Testis (tissue), 3 donors: ENCODE measurements around the gene CES2. TPM values are rescaled to one million over a fixed set of nuclear protein-coding genes. Genes with fewer than 3 reads are reported as not detected.

Experiments used
- DNase-seq: peaks from one replicate; pipeline ENCODE4 v3.0.0-alpha.2; 2019
- H3K27ac ChIP-seq, 2 donors: fragments of 200-600 bp; sonication (generic); one replicate each; pipeline ENCODE4 v1.5.1; 2019
- H3K27me3 ChIP-seq: fragments of 200-600 bp; sonication (generic); one replicate; pipeline ENCODE4 v1.5.1; 2019
- H3K36me3 ChIP-seq: fragments of 200-600 bp; sonication (generic); one replicate; pipeline ENCODE4 v1.5.1; 2017; ENCODE audit warnings: low read depth; ENCODE audit errors: missing control alignments
- H3K4me1 ChIP-seq: fragments of 200-600 bp; sonication (generic); one replicate; pipeline ENCODE4 v1.5.1; 2019
- H3K4me3 ChIP-seq, 2 donors: fragments of 200-600 bp; sonication (generic); one replicate each; pipeline ENCODE4 v1.5.1; 2017 to 2019
- H3K9me3 ChIP-seq: fragments of 200-600 bp; sonication (generic); one replicate; pipeline ENCODE4 v1.5.1; 2017
- CTCF ChIP-seq, 3 experiments: fragments of 450-650 bp in 2 of 3; fragments of 200-600 bp in 1 of 3; sonication (generic) in 1 of 3; IDR thresholded peaks; one replicate each; pipeline ENCODE4 v1.5.1; 2016 to 2019; ENCODE audit warnings: antibody characterized with exemption in 3 of 3, mild to moderate bottlenecking in 2 of 3, moderate library complexity in 1 of 3
- POLR2A ChIP-seq: fragments of 450-650 bp; IDR thresholded peaks from one replicate; pipeline ENCODE4 v1.6.1; 2017; ENCODE audit warnings: antibody characterized with exemption, mild to moderate bottlenecking, moderate library complexity
- WGBS, 2 donors: methylation state at CpG; one replicate each; pipeline ENCODE4 v1.1.5; 2018; 5-methylcytosine and 5-hydroxymethylcytosine counted together
- intact Hi-C: fragments of 100-400 bp; cut with DNase I; formaldehyde crosslinking; loops from one replicate; pipeline ENCODE4 v1.15.1; 2023; ENCODE audit warnings: low total_unique reads
- polyA plus RNA-seq: library from polyadenylated mRNA; stranded (reverse); fragments of 350-450 nt; fragmentation: Illumina TruSeq; extraction: RNeasy Lipid Tissue Mini Kit (QIAGEN cat#74804); gene quantifications from one replicate; pipeline ENCODE4 v1.2.3, GENCODE V29; 2014; ENCODE audit warnings: low read depth, low replicate concordance; ENCODE audit not compliant: insufficient read depth
- total RNA-seq, 2 donors: library from RNA; depleted of rRNA; stranded (reverse); fragments of >200 nt; gene quantifications; one replicate each; pipeline ENCODE4 v1.2.3, GENCODE V29; 2016

CES2 gene
- total and polyA plus RNA-seq, 3 donors from 2014 or later = 34.4 to 51.9 (median 49.1) TPM

- Histone ChIP-seq H3K27me3 (no peaks in the 10 kb centered on the region), H3K27ac (no peak overlapping the region), H3K36me3 (no peaks in the 10 kb centered on the region), H3K4me3 (no peak overlapping the region), H3K4me1 (peaks cover 45% of the 10 kb centered on the region), H3K9me3 (no peaks in the 10 kb centered on the region)
- intact Hi-C loops = no loop called here
- DNase-seq = peak; percentile 84
- no peak for TF ChIP-seq POLR2A
- no peak for TF ChIP-seq CTCF (IDR thresholded peaks at IDR 0.05)
- 30 to 36% methylated on average over 3 of the region's 3 CpGs for WGBS, 2 donors
Observed at GRCh38 chr16:66898207-66898606, 37.1 kb upstream of the CES2 start.

GRCh38 chr16:66898933-66899309 is 36.4 kb upstream of the CES2 start:
- Histone ChIP-seq H3K4me1 (peaks cover 50% of the 10 kb centered on the region), H3K4me3 (no peak overlapping the region), H3K9me3 (no peaks in the 10 kb centered on the region), H3K27ac (peak overlapping the region; percentile 82 to 87), H3K36me3 (no peaks in the 10 kb centered on the region), H3K27me3 (no peaks in the 10 kb centered on the region)
- DNase-seq = no peak
- no peak for TF ChIP-seq POLR2A
- TF ChIP-seq CTCF (IDR thresholded peaks at IDR 0.05) = no peak
- WGBS, 2 donors = 80 to 82% methylated on average over 2 of the region's 2 CpGs
- intact Hi-C loops = no loop called here

- H3K4me1 ChIP-seq = peaks cover 56% of the 10 kb centered on the region
Observed at GRCh38 chr16:66899310-66899944, 35.9 kb upstream of the CES2 start.

GRCh38 chr16:66899945-66900710 is 35.2 kb upstream of the CES2 start:
- no peak overlapping the region for H3K4me3 ChIP-seq
- 41 to 50% methylated on average over 9 of the region's 9 CpGs for WGBS, 2 donors
- H3K9me3 ChIP-seq = no peaks in the 10 kb centered on the region
- DNase-seq = peak; percentile 81
- H3K4me1 ChIP-seq = peaks cover 63% of the 10 kb centered on the region
- H3K27me3 ChIP-seq = no peaks in the 10 kb centered on the region
- H3K27ac ChIP-seq = peak overlapping the region; percentile 82 to 87
- H3K36me3 ChIP-seq = no peaks in the 10 kb centered on the region
- TF ChIP-seq POLR2A (no peak), CTCF (IDR thresholded peaks at IDR 0.05) (no peak)
- intact Hi-C loops = no loop called here

More at GRCh38 chr16:66899310-66899944, 35.9 kb upstream of the CES2 start:
- no peak overlapping the region for H3K4me3 ChIP-seq
- H3K27me3 ChIP-seq = no peaks in the 10 kb centered on the region
- TF ChIP-seq POLR2A = no peak
- TF ChIP-seq CTCF (IDR thresholded peaks at IDR 0.05) = no peak
- no peak for DNase-seq
- no peaks in the 10 kb centered on the region for H3K9me3 ChIP-seq
- no peaks in the 10 kb centered on the region for H3K36me3 ChIP-seq
- intact Hi-C loops = no loop called here
- WGBS, 2 donors = 62 to 64% methylated on average over 6 of the region's 6 CpGs
- peak overlapping the region; percentile 82 to 87 for H3K27ac ChIP-seq
